Measurements from ENCODE around the gene LAMA2. TPM values are rescaled to one million over a fixed set of nuclear protein-coding genes. Genes with fewer than 3 reads are reported as not detected.

The LAMA2 gene
- total RNA-seq, 4 donors from 2014 or later = 203 to 339 (median 275) TPM

DNA sequence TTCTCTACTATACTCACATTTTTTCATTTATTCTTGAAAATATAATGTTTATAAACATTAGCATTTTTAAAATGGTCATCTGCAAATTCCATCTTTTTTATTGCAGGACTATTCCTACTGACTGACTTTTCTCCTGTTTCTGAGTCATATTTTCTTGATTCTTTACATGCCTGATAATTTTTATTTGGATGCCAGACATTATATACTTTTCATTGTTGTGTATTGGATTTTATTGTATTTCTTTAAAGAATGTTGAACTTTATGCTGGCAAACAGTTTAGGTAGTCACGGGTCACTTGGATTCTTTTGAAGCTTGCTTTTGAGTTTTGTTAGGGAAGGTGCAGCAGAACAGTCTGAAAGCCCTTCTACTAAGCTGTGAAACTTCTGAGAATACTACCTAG lies 423.9 kb downstream of the LAMA2 start:
- no peak overlapping the region for H3K27ac ChIP-seq
- WGBS, 2 donors = 91 to 92% methylated on average over 1 of the region's 1 CpG
- DNase-seq (ENCODE audit: low spot score in 2 of 2) = no peak
- no peaks in the 10 kb centered on the region for H3K27me3 ChIP-seq
- H3K4me1 ChIP-seq = no peaks in the 10 kb centered on the region
- H3K9me3 ChIP-seq = no peaks in the 10 kb centered on the region
- TF ChIP-seq EP300 (IDR thresholded peaks at IDR 0.05) = no peak
- no peak for TF ChIP-seq POLR2A (IDR thresholded peaks at IDR 0.05)
- TF ChIP-seq CTCF (IDR thresholded peaks at IDR 0.05) = no peak
- peaks cover 0 to 66% (median 0%) of the 10 kb centered on the region in 3 donors for H3K36me3 ChIP-seq
- no peak overlapping the region for H3K4me3 ChIP-seq

- no peaks in the 10 kb centered on the region for H3K4me1 ChIP-seq
- DNase-seq (ENCODE audit: low spot score in 2 of 2) = no peak
- H3K4me3 ChIP-seq = no peak overlapping the region
- H3K9me3 ChIP-seq = no peaks in the 10 kb centered on the region
- WGBS, 2 donors = 26 to 38% methylated on average over 2 of the region's 2 CpGs
- H3K27me3 ChIP-seq = no peaks in the 10 kb centered on the region
- no peak overlapping the region for H3K27ac ChIP-seq
- H3K36me3 ChIP-seq = peaks cover 0 to 59% (median 0%) of the 10 kb centered on the region in 3 donors
- no peak for TF ChIP-seq CTCF (IDR thresholded peaks at IDR 0.05)
- no peak for TF ChIP-seq POLR2A (IDR thresholded peaks at IDR 0.05)
- TF ChIP-seq EP300 (IDR thresholded peaks at IDR 0.05) = no peak
Observed at GRCh38 chr6:129307845-129308244, 424.9 kb downstream of the LAMA2 start.

- peaks cover 0 to 60% (median 0%) of the 10 kb centered on the region in 3 donors for H3K36me3 ChIP-seq
- TF ChIP-seq POLR2A (IDR thresholded peaks at IDR 0.05) = no peak
- no peak for TF ChIP-seq EP300 (IDR thresholded peaks at IDR 0.05)
- TF ChIP-seq CTCF (IDR thresholded peaks at IDR 0.05) = no peak
- H3K9me3 ChIP-seq = no peaks in the 10 kb centered on the region
- H3K27me3 ChIP-seq = no peaks in the 10 kb centered on the region
- 92 to 97% methylated on average over 1 of the region's 1 CpG for WGBS, 2 donors
- no peak overlapping the region for H3K27ac ChIP-seq
- no peak for DNase-seq (ENCODE audit: low spot score in 2 of 2)
- H3K4me3 ChIP-seq = no peak overlapping the region
- no peaks in the 10 kb centered on the region for H3K4me1 ChIP-seq
Observed at GRCh38 chr6:129309154-129309553, 426.2 kb downstream of the LAMA2 start.

DNA sequence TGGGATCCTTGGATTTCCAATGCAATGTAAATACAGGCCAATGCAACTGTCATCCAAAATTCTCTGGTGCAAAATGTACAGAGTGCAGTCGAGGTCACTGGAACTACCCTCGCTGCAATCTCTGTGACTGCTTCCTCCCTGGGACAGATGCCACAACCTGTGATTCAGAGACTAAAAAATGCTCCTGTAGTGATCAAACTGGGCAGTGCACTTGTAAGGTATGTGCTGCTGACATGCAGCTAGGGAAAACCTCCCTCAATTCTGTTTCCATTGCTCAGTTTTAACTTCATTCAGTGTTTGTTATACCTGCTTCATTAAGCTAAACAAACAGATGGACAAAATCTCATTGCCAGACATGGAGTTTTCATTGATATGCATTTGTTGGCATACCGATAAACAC lies 429.9 kb downstream of the LAMA2 start:
- Histone ChIP-seq H3K4me3 (no peak overlapping the region), H3K27me3 (no peaks in the 10 kb centered on the region), H3K4me1 (peaks cover 0 to 4% (median 1%) of the 10 kb centered on the region in 4 donors), H3K27ac (no peak overlapping the region), H3K36me3 (peaks cover 0 to 67% (median 0%) of the 10 kb centered on the region in 3 donors), H3K9me3 (no peaks in the 10 kb centered on the region)
- TF ChIP-seq EP300 (IDR thresholded peaks at IDR 0.05) = no peak
- TF ChIP-seq POLR2A (IDR thresholded peaks at IDR 0.05) = no peak
- TF ChIP-seq CTCF (IDR thresholded peaks at IDR 0.05) = no peak
- 73 to 78% methylated on average over 3 of the region's 3 CpGs for WGBS, 2 donors
- DNase-seq (ENCODE audit: low spot score in 2 of 2) = no peak

- H3K36me3 ChIP-seq = peaks cover 0 to 58% (median 0%) of the 10 kb centered on the region in 3 donors
- WGBS, 2 donors = 92 to 94% methylated on average over 9 of the region's 9 CpGs
Observed at GRCh38 chr6:129314575-129314974, 431.6 kb downstream of the LAMA2 start.

More at GRCh38 chr6:129314575-129314974, 431.6 kb downstream of the LAMA2 start:
- Histone ChIP-seq H3K27ac (no peak overlapping the region), H3K27me3 (no peaks in the 10 kb centered on the region), H3K4me3 (no peak overlapping the region), H3K9me3 (no peaks in the 10 kb centered on the region), H3K4me1 (peaks cover 0 to 10% (median 4%) of the 10 kb centered on the region in 4 donors)
- no peak for DNase-seq (ENCODE audit: low spot score in 2 of 2)
- TF ChIP-seq POLR2A (IDR thresholded peaks at IDR 0.05) = no peak
- TF ChIP-seq EP300 (IDR thresholded peaks at IDR 0.05) = no peak
- TF ChIP-seq CTCF (IDR thresholded peaks at IDR 0.05) = no peak
